NCI-H128 (cell line): Measurements from ENCODE around the gene ITPRIPL2.

ENCODE experiments used
- DNase-seq: peaks from one replicate; lab custom pipeline; 2025; ENCODE audit not compliant: unreplicated experiment; lab: John Stamatoyannopoulos, UW

ITPRIPL2 gene

DNA sequence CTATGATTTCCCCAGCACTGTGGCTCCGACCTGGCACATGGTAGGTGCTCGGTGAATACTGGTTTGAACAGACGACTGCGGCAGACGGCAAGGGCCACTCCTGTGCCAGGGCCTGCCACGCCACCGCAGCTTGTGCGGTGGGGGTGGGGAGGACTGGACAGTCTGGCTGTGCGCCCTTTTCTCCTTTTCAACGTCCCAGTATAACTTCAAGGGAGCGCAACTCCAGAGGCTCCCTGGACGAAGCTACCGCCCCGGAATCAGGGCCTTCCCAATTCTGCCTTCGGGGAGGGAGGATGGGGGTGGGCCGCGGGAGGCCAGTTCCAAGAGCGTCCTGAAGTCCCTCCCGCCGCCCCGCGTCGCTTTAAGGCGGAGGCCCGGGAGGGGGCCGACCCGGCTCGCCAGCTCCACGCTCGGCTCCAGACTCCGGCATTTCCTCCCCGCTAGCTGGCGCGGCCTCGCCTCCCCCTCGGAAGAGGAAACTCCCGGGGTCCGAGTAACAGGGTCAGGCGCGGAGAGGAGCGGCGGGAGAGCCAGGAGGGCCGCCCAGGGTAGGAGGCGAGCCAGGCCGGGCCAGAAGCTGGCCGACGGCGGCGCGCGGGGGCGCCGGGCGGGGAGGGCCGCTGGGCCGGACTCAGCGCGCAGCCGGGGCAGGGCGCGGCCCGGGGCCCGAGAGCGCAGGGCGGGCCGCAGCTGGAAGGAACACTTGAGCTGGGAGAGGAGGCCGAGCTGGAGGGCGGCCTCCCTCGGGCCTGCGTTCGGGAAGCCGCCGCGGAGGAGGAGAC is at the start of gene ITPRIPL2:
Gene ITPRIPL2, plus strand, starts transcription at position 388 of the 782 bp plus-strand sequence. CDS start 498 bp downstream, outside the sequence.
- DNase-seq: no peak

- DNase-seq: no peak
Observed at GRCh38 chr16:19066988-19067348, 46.8 kb upstream of the ITPRIPL2 start.

DNA sequence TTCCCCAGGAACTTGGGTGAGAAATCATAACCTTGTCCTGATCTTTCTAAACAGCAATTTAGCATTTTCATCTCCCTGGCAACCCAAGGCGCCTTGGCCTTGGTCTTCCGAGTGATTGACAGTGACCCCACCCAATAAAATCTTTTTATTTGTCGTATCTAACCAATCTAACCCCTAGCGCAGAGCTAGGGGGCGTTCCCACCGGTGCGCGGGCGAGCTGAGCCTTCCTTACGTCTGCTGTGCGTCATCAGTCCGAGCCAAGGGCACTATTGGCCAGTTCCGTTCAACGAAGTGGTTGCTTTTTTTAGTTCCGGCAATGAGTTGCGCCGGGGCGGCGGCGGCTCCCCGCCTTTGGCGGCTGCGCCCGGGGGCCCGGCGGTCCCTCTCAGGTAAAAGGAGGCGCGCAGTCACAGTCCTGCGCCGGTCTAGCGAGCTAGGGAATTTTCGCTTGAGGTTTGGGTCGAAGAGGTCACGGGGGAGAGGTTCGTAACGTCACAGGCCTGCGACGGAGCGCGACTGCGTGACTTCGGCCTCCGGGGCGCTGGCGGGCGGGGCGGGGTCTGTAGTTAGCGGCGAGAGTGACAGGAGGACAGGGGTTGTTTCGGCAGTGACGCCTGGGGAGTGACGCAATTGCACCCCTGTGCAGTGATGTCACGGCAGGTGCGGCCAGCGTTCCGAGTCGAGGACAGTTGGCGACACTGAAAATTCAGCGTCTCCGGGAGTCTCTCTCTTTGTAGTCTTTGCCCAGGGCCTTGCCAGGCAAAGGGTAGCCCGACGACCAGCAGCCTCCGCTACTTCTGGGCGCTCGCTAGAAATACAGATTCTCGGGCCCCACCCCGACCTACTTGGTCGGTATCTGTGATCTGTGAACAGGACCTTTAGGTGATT is 46.2 kb upstream of the ITPRIPL2 start, which contains the start of gene COQ7:
Gene COQ7, plus strand, starts transcription at position 266 of the 888 bp plus-strand sequence. Its CDS starts 51 bp downstream, at position 317.
- DNase-seq: peak; percentile 85

GRCh38 chr16:19068237-19068815 is 45.4 kb upstream of the ITPRIPL2 start:
- no peak for DNase-seq

DNA sequence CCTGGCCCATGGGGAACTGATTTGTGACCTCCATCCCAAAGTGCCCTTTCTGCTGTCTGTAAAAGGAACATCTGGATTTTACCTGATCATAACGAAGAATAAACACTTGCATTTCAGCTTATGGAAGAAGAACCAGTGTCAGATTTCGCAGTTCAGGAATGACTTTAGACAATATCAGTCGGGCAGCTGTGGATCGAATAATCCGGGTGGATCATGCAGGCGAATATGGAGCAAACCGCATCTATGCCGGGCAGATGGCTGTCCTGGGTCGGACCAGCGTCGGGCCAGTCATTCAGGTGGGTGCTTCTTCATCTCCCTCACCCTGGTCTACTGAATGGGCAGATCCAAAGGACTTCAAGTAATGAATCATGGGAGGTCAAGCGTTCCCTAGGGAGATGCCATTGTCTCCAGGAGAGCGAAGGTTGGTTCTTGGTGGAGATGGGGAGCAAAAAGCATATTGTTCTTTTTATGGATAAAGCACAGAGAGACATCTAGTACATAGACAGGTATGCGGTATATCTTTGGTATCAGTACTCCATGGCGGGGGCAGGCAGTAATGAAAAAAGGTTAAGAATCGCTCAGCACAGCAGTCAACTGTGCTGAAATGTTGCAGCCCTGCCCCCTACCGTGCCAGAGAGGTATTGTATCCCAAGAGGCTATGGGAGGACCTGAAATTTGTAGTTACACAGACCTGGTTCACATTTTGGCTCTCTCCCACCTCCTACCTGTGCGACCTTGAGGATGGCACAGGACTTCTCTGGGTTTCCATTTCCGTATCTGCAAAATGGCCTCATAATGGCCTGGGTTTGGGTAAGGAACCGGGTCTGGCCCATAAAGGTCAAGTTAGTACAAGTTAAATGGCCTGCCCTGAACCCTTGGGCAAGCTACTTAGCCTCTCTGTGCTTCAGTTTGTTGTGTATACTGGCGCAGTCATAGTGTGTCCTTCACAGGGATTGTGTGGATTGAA is 41.7 kb upstream of the ITPRIPL2 start:
- DNase-seq: no peak

- no peak for DNase-seq
Observed at GRCh38 chr16:19073344-19073743, 40.4 kb upstream of the ITPRIPL2 start.

DNA sequence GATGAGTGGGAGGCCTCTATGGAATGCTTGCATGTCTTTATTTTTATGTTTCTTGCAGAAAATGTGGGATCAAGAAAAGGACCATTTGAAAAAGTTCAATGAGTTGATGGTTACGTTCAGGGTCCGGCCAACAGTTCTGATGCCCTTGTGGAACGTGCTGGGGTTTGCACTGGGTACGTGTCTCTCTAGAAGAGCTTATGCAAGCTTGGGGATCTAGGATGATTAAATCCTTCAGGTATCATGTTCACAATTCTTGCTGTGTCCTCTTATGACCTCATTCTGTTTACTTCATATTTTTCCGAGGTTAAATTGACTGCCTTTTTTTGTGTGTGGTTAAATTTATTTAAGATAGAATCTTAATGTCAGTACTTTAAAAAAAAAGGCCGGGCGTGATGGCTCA is 39.9 kb upstream of the ITPRIPL2 start:
- DNase-seq: no peak

DNA sequence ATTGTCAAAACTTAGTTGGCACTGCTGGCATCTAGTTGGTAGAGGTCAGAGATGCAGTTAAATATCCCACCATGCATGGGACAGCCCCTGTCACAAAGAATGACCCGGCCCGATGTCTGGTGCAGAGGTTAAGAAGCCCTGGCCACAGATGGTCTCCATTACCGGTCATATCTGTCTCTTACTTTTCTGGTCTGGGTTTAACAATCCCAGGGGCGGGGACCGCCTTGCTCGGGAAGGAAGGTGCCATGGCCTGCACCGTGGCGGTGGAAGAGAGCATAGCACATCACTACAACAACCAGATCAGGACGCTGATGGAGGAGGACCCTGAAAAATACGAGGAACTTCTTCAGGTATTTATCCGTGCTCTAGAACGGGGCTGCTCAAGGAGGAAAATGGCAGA is 38.3 kb upstream of the ITPRIPL2 start:
- DNase-seq: no peak

DNA sequence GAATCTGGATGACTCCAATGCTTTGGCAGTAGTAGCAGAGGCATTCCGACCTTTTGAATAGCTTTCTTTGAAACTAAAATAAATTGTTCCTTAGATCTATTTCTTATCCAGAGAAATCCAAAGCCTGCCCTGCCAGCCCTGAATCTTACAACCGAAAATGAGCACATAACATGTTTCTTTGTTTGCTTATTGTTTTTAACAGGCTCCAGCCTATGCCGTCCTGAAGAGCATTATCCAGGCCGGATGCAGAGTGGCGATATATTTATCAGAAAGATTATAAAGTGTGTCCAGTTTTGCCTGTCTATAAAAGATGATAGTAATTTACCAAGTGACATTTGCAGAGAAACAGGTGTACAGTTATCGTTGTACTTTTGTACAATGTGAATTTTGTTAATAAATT is 35.9 kb upstream of the ITPRIPL2 start:
- DNase-seq: no peak

- DNase-seq: no peak
Observed at GRCh38 chr16:19083670-19084069, 30.1 kb upstream of the ITPRIPL2 start.

DNA sequence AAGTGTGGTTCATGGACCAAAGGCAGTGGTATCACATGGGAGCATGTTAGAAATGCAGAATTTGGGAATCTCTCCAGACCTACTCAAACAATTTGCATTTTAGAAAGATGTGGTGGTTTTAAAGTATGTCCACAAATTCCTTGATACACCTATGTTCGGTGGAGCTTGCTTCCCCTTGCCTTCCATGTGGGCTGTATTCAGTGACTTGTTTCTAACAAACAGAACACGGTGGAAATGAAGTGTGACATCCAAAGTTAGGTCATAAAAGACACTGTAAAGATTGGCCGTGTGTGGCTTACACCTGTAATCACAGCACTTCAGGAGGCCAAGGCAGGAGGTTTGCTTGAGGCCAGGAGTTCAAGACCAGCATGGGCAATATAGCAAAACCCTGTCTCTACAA is 29.6 kb upstream of the ITPRIPL2 start:
- DNase-seq: no peak

GRCh38 chr16:19084879-19085278 is 28.9 kb upstream of the ITPRIPL2 start:
- DNase-seq: no peak

- no peak for DNase-seq
Observed at GRCh38 chr16:19085679-19086200, 28.0 kb upstream of the ITPRIPL2 start.

DNA sequence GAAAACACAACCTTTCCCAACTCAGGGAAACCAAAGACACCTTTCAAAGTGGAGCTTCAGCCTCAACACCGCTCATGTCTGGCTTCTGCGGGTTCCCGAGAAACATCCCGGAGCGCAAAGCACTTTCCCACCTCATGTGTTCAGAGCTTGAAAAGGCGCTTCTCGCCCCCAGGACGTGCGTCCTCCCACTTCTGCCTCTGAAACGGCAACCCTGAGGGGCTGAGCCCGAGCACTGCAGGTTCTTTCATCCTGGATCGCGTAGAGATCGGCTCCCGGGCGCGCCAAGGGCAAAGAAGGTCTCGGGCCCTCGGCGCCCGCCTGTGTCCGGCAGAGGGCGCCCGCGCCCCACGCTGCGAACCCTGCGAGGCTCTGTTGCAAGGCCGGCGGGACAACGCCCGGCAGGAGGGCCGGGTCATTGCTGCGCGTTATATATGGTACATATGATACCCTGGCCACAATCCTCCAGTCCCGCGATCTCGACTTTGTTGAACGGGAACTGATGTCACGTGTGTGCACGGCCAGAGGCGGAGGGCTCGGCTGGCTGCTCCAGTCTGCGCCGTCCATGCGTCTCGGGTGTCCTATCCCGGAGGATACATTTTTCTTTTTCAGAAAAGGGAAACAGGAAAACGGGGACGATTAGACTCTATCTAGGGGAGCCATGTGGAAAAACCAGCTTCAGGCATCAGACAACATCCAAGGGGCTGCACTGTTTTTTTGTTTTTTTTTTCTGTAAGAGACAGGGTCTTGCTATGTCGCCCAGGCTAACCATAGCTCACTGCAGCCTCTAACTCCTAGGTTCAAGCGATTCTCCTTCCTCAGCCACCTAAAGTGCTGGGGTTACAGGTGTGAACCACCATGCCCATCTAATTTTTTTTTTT is 27.2 kb upstream of the ITPRIPL2 start:
- DNase-seq: peak; percentile 14

- no peak for DNase-seq
Observed at GRCh38 chr16:19088341-19088916, 25.3 kb upstream of the ITPRIPL2 start.

DNA sequence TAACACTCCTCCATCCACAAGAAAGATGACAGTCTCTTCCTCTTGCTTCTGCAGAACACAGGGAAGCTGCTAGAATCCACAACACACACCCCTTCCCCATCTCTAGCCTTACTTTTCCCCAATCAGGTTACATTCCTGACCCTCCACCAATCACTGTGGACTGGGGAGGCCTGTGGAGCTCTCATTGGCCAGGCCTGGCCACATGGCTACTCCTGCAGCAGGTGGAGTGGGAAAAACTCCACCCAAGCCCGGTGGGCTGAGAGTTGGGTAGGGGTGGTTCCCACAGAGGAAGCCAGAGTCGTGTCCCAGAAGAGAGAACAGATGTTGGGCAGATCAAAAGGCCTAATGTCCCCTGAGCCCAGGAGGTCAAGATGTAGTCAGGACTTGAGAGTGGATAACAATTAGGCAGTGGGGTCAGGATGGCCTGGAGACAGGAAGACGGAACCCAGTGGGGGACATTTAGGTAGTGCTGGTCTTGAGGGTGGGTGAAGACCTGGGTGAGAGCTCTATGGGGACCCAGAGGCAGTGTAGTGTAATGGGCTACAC is 24.3 kb upstream of the ITPRIPL2 start:
- DNase-seq: no peak

GRCh38 chr16:19090916-19091315 is 22.8 kb upstream of the ITPRIPL2 start:
- DNase-seq: no peak

DNA sequence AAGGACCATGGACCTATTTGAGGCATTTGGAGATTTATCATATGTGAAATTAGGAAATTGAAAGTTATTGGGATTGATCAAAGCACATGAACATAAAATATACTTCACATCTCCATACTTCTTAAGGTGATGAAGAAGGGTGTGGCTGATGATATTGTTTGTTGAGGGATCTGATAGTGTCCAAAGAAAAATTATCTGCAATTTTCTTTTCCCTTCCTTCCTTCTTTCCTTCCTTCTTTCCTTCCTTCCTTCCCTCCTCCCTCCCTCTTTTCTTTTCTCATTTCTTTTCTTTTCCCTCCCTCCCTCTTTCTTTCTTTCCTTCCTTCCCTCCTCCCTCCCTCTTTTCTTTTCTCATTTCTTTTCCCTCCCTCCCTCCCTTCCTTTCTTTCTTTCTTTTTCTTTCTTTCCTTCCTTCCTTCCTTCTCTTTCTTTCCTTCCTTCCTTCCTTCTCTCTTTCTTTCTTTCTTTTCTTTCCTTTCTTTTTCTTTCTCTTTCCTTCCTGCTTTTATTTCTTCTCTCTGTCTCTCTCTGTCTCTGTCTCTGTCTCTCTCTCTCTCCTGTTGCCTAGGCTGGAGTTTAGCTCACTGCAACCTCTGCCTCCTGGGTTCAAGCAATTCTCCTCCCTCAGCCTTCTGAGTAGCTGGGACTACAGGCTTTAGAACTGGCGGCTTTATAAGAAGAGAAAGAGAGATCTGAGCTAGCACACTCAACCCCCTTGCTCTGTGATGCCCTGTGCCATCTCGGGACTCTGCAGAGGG is 20.9 kb upstream of the ITPRIPL2 start:
- no peak for DNase-seq
